ENCODE measurements around the gene DCXR. TPM values are rescaled to one million over a fixed set of nuclear protein-coding genes. Genes with fewer than 3 reads are reported as not detected.

Gene DCXR
- total RNA-seq, 1 donor from 2014 or later = 219 TPM

DNA sequence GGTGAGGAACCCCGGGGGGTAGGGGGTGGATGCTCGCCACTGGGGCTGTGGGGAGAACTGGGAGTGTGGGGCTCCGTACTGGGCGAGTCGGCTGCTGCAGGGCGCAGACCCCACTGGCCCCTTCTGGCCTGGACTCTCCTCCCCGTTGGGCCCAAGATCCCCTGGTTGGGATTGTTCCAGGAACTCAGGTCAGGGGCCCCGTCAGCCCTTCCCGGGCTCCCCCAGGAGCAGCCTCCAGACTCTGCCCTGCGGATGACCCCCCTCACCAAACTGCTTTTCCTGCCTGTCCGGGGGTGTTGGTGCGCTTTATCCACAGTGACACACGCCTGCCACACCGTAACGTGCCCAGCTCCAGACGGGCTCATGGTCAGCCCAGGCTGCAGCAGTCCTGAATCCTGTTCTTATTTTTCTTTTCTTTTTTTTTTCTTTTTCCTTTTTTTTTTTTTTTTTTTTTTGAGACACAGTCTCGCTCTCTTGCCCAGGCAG is 35.9 kb downstream of the DCXR start:
- Histone ChIP-seq H3K4me3 (no peak overlapping the region), H3K4me1 (peaks cover 35% of the 10 kb centered on the region), H3K9me3 (replicated peaks) (no peaks in the 10 kb centered on the region), H3K27me3 (ENCODE audit: low read depth) (no peaks in the 10 kb centered on the region), H3K27ac (replicated peaks) (no peak overlapping the region), H3K36me3 (peaks cover 7% of the 10 kb centered on the region)
- DNase-seq = no peak
- no peak for TF ChIP-seq CTCF (IDR thresholded peaks at IDR 0.05; ENCODE audit: borderline replicate concordance)
- intact Hi-C loops (cut with micrococcal nuclease) = no loop called here

DNA sequence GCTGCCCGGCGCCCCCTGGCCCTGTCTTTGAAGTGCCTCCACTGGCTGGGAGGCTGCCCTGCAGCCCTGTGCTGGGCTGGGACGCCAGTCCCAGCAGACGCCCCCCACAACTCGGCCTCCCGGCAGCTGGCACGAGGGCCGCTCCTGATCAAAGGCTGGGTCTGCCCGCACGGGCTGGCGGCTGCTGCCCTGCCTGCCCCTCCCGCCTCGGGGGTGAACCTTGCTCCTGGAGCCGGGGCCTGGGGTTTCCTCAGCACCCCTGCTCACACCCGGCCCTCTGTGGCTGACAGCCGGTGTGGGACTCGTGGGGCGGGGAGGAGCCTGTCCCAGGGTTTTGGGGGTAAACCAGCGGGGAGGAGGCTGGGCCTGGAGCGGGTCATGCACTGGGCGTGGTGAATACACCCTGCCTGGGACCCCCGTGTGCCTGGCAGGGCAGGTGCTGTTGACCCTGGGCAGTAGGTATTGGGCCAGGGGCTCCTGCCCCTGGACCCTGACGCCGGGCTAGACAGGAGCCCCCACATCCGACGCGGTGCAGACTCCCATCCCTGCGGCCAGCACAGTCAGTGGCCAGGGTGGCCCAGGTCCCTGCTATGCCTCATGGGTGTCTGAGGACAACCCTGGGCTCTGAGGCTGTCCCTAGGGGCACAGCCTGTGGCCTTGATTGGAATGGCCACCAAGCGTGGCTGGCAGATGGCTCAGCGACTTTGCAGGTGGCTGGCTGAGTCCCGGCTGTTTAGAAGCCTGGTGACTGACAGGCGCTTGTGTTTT is 36.5 kb downstream of the DCXR start:
- Histone ChIP-seq H3K27ac (replicated peaks) (no peak overlapping the region), H3K4me3 (no peak overlapping the region), H3K36me3 (peaks cover 13% of the 10 kb centered on the region), H3K27me3 (ENCODE audit: low read depth) (no peaks in the 10 kb centered on the region), H3K4me1 (peaks cover 29% of the 10 kb centered on the region), H3K9me3 (replicated peaks) (no peaks in the 10 kb centered on the region)
- DNase-seq = no peak
- no peak for TF ChIP-seq CTCF (IDR thresholded peaks at IDR 0.05; ENCODE audit: borderline replicate concordance)
- intact Hi-C loops (cut with micrococcal nuclease) = no loop called here

GRCh38 chr17:81999976-82000802 is 37.3 kb downstream of the DCXR start:
- Histone ChIP-seq H3K9me3 (replicated peaks) (no peaks in the 10 kb centered on the region), H3K27me3 (ENCODE audit: low read depth) (no peaks in the 10 kb centered on the region), H3K4me1 (peaks cover 26% of the 10 kb centered on the region), H3K4me3 (no peak overlapping the region), H3K36me3 (peaks cover 15% of the 10 kb centered on the region), H3K27ac (replicated peaks) (no peak overlapping the region)
- intact Hi-C loops (cut with micrococcal nuclease) = no loop called here
- DNase-seq = no peak
- no peak for TF ChIP-seq CTCF (IDR thresholded peaks at IDR 0.05; ENCODE audit: borderline replicate concordance)

DNA sequence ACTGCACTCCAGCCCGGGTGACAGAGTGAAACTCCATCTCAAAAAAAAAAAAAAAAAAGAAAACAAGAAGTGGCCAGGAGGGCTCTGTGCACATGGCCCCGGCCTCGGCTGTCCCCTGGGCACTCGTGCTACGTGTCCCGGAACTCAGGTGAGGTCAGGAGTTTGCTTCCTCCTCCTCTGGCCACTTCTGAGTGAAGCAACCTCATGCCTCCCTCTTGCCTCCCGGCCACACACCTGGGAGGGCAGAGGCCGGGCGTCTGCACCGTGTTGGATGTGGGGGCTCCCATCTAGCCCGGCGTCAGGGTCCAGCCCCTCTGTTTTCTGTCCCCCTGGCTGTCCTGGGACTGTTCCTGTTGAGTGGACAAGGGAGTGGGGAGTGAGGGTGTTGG is 37.9 kb downstream of the DCXR start:
- no peak for TF ChIP-seq CTCF (IDR thresholded peaks at IDR 0.05; ENCODE audit: borderline replicate concordance)
- Histone ChIP-seq H3K9me3 (replicated peaks) (no peaks in the 10 kb centered on the region), H3K36me3 (peaks cover 15% of the 10 kb centered on the region), H3K4me1 (peaks cover 26% of the 10 kb centered on the region), H3K27me3 (ENCODE audit: low read depth) (no peaks in the 10 kb centered on the region), H3K4me3 (no peak overlapping the region), H3K27ac (replicated peaks) (no peak overlapping the region)
- no peak for DNase-seq
- intact Hi-C loops (cut with micrococcal nuclease) = no loop called here

- peaks cover 22% of the 10 kb centered on the region for H3K4me1 ChIP-seq
- intact Hi-C loops (cut with micrococcal nuclease) = no loop called here
- DNase-seq = no peak
Observed at GRCh38 chr17:81998691-81999438, 38.6 kb downstream of the DCXR start.

More at GRCh38 chr17:81998691-81999438, 38.6 kb downstream of the DCXR start:
- Histone ChIP-seq H3K9me3 (replicated peaks) (no peaks in the 10 kb centered on the region), H3K36me3 (peaks cover 15% of the 10 kb centered on the region), H3K27me3 (ENCODE audit: low read depth) (no peaks in the 10 kb centered on the region), H3K27ac (replicated peaks) (no peak overlapping the region), H3K4me3 (no peak overlapping the region)
- TF ChIP-seq CTCF (IDR thresholded peaks at IDR 0.05; ENCODE audit: borderline replicate concordance) = no peak

Measured in left ventricle myocardium inferior (tissue), 1 donor.